ENCODE results near the gene CBX5. TPM values are rescaled to one million over a fixed set of nuclear protein-coding genes. Genes with fewer than 3 reads are reported as not detected.

Gene CBX5
- total RNA-seq, 4 donors from 2014 or later = 20.5 to 133 (median 50.1) TPM

DNA sequence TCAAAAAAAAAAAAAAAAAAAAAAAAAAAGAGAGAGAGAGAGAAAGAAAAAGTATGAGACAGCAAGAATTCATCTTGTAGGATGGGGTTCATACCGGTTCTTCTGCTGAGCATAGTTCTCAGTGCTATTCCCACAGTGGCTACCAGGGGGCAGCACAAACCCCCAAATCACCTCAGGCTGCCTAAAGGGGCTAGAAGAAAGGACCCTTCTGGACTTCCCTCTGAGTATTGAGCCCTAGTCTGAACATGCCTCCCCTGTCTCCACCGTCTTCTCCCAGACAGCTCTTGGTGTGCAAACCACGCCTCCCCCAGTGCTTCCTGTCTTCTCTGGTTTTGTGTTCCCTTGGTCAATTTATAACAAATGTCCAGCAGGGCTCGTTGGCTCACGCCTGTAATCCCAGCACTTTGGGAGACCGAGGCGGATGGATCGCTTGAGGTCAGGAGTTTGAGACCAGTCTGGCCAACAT lies 59.8 kb downstream of the CBX5 start:
- intact Hi-C loops (cut with DNase I; ENCODE audit: low total_unique reads) = no loop called here
- no peak for TF ChIP-seq POLR2A (IDR thresholded peaks at IDR 0.05)
- TF ChIP-seq, protein P1, sequence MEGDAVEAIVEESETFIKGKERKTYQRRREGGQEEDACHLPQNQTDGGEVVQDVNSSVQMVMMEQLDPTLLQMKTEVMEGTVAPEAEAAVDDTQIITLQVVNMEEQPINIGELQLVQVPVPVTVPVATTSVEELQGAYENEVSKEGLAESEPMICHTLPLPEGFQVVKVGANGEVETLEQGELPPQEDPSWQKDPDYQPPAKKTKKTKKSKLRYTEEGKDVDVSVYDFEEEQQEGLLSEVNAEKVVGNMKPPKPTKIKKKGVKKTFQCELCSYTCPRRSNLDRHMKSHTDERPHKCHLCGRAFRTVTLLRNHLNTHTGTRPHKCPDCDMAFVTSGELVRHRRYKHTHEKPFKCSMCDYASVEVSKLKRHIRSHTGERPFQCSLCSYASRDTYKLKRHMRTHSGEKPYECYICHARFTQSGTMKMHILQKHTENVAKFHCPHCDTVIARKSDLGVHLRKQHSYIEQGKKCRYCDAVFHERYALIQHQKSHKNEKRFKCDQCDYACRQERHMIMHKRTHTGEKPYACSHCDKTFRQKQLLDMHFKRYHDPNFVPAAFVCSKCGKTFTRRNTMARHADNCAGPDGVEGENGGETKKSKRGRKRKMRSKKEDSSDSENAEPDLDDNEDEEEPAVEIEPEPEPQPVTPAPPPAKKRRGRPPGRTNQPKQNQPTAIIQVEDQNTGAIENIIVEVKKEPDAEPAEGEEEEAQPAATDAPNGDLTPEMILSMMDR (IDR thresholded peaks at IDR 0.05) = peak; percentile 65 to 88 (median 84)
- H3K9me3 ChIP-seq = no peaks in the 10 kb centered on the region
- no peaks in the 10 kb centered on the region for H3K27me3 ChIP-seq
- no peaks in the 10 kb centered on the region for H3K36me3 ChIP-seq
- no peak overlapping the region for H3K4me3 ChIP-seq
- peak; percentile 71 to 82 for DNase-seq
- H3K4me1 ChIP-seq = peaks cover 0 to 11% of the 10 kb centered on the region in 2 donors
- no peak overlapping the region for H3K27ac ChIP-seq

DNA sequence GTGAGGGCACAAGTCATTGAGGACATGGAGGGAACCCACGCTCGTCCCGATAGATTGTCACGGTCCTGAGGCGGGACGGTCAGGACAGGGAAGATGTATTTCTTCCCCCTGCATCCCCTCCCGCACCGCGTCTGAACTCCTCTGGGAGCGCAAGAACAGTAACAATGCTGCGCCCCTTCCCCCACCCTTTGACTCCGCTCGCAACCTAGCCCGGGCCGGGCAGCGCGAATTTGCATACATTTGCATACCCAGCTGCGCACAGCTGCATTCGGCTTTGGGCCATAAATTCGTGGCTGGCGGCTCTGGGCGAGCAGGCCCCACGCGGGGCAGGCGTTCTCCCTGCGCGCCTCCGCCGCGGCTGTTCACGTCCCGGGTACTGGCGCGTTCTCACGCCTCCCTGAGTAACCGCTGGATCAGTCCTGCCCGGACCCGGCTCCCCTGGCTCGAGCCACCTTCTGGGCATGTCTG lies 62.1 kb downstream of the CBX5 start:
- H3K36me3 ChIP-seq = no peaks in the 10 kb centered on the region
- no peak overlapping the region for H3K27ac ChIP-seq
- H3K4me1 ChIP-seq = peaks cover 0 to 11% of the 10 kb centered on the region in 2 donors
- no peaks in the 10 kb centered on the region for H3K9me3 ChIP-seq
- peaks cover 0 to 13% of the 10 kb centered on the region in 2 donors for H3K27me3 ChIP-seq
- no peak for DNase-seq
- peak overlapping the region in 1 of 2 donors; percentile 29 for H3K4me3 ChIP-seq
- intact Hi-C loops (cut with DNase I; ENCODE audit: low total_unique reads) = loop anchor here (10.0 kb wide), 1 partner anchor 157 kb away; no protein-coding TSS in a partner anchor
- no peak for TF ChIP-seq POLR2A (IDR thresholded peaks at IDR 0.05)
- TF ChIP-seq, protein P1 (IDR thresholded peaks at IDR 0.05) = peak in 1 of 4 experiments; percentile 2

DNA sequence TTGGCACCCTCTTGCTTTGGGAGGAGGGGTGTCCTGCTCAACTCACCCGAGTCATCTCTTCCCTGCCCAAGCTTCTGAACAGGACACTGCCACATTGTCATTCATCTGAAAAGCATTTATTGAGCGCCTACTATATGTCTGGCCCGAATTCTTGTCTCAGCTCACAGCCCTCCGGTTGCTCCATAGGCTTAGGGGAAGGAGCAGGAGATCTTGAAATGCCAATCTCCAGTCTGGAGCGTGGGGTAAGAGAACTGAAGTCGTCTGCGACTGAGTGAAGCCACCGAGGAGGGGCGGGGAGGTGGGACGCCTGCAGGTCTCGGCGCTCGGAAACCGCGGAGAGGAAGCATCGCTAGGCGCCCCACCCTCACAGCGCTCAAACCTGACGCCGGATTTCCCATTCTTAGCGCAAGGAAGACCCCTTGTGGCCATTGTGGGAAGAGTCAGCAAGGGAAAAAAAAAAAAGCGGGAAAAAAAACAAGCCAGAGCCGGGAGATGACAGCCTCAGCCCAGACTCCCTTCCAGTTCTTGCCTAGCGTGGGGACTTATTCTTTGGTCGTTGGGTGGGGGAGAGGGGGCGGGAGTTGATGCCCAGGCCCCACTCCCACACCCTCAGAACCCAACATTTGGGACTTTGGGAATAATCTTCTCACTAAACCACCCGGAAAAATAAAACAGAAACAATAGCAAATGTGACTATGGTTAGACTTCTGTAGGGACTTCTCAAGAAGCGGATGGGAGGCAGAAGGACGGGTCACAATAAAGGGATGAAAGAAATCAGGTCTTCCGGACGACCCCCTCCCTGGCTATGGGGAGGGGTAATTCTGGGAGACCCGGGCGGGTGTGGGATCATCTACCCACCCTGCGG lies 62.9 kb downstream of the CBX5 start:
- peak; percentile 68 to 71 for DNase-seq
- no peaks in the 10 kb centered on the region for H3K36me3 ChIP-seq
- TF ChIP-seq, protein P1 (IDR thresholded peaks at IDR 0.05) = peak; percentile 69 to 84 (median 78)
- TF ChIP-seq POLR2A (IDR thresholded peaks at IDR 0.05) = no peak
- intact Hi-C loops (cut with DNase I; ENCODE audit: low total_unique reads) = loop anchor here (10.0 kb wide), 1 partner anchor 158 kb away; no protein-coding TSS in a partner anchor
- peak overlapping the region; percentile 3 to 29 for H3K4me3 ChIP-seq
- H3K27me3 ChIP-seq = peaks cover 0 to 13% of the 10 kb centered on the region in 2 donors
- H3K9me3 ChIP-seq = no peaks in the 10 kb centered on the region
- H3K27ac ChIP-seq = no peak overlapping the region
- H3K4me1 ChIP-seq = peaks cover 0 to 11% of the 10 kb centered on the region in 2 donors

DNA sequence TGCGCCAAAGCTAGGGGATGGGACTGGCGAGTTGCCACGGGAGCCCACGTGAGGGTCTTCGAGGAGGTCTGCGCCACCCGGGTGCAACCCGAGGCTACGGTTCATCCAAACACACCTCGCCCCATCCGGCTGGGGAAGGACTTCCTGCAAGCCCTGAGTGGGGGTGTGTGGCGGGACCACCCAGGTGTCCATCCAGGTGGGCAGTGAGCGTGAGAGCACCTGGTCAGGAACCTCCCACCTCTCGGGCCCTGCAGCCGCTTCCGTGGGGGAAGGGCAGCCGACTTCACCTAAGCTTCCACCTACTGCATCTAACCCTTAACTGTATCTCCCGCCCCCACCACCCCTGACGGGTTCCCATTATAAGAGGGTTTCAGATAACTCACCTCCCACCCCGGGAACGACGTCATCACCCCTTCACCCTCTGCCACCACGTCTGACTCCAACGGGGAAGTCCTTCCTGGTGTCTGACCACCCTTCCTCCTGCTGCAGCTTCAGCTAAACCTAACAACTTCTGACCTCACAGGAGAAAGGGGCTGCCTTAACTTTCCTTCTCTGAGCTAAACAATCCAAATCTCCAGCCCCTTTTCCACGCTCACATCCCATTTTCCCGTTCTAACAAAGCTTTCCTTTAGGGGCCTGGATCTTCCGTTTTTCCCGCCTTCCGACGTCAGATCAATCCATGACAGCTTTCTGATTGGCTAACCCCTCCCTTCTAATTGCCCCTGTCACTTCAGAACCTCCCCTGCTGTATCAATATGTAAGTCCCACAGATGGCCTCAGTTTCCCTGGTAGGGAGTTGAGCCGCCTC lies 63.7 kb downstream of the CBX5 start:
- H3K36me3 ChIP-seq = no peaks in the 10 kb centered on the region
- intact Hi-C loops (cut with DNase I; ENCODE audit: low total_unique reads) = loop anchor here (10.0 kb wide), 1 partner anchor 159 kb away; no protein-coding TSS in a partner anchor
- no peak for DNase-seq
- TF ChIP-seq POLR2A (IDR thresholded peaks at IDR 0.05) = no peak
- peaks cover 0 to 11% of the 10 kb centered on the region in 2 donors for H3K4me1 ChIP-seq
- peaks cover 0 to 13% of the 10 kb centered on the region in 2 donors for H3K27me3 ChIP-seq
- no peak overlapping the region for H3K27ac ChIP-seq
- H3K4me3 ChIP-seq = no peak overlapping the region
- no peaks in the 10 kb centered on the region for H3K9me3 ChIP-seq
